Common myeloid progenitor, CD34-positive (primary cell): ENCODE measurements around the gene ZBTB38. TPM values are rescaled to one million over a fixed set of nuclear protein-coding genes. Genes with fewer than 3 reads are reported as not detected.

Source experiments
- CTCF ChIA-PET: fragments of 350-600 bp; sonication (Branson Sonifier 250); formaldehyde crosslinking; loops from one replicate; lab custom pipeline; 2021; ENCODE audit warnings: antibody characterized with exemption; lab: Charles Lee
- POLR2A ChIA-PET: fragments of 350-600 bp; sonication (Branson Sonifier 250); formaldehyde crosslinking; loops from one replicate; lab custom pipeline; 2021; ENCODE audit warnings: antibody characterized with exemption; lab: Charles Lee
- DNase-seq, 3 donors: peaks; one replicate each; pipeline versions ENCODE4 v3.0.0 to v3.0.0-alpha.2; 2013
- H3K27ac ChIP-seq, 2 experiments: 1 replicate in 1 of 2; 2 replicates in 1 of 2; pipeline ENCODE4 v1.7.0; 2013; ENCODE audit warnings: inconsistent platforms in 2 of 2, low read length in 2 of 2, mild to moderate bottlenecking in 2 of 2, low read depth in 1 of 2, moderate library complexity in 1 of 2; ENCODE audit not compliant: severe bottlenecking in 2 of 2, insufficient read depth in 1 of 2, poor library complexity in 1 of 2
- H3K27me3 ChIP-seq, 5 experiments: replicated peaks in 2 of 5; 1 replicate in 3 of 5; 2 replicates in 2 of 5; pipeline versions ENCODE4 v1.6.1 to v1.7.0; 2013; ENCODE audit warnings: low read length in 4 of 5, mild to moderate bottlenecking in 2 of 5, moderate library complexity in 2 of 5, inconsistent platforms in 1 of 5; ENCODE audit not compliant: insufficient read depth in 5 of 5, control insufficient read depth in 4 of 5
- H3K36me3 ChIP-seq, 4 experiments: 1 replicate in 2 of 4; 2 replicates in 2 of 4; pipeline versions ENCODE4 v1.6.1 to v1.7.0; 2013; ENCODE audit warnings: low read length in 3 of 4, control low read depth in 1 of 4, mild to moderate bottlenecking in 1 of 4; ENCODE audit not compliant: control insufficient read depth in 4 of 4, insufficient read depth in 4 of 4
- H3K4me1 ChIP-seq, 4 experiments: 1 replicate in 3 of 4; 2 replicates in 1 of 4; pipeline versions ENCODE4 v1.6.1 to v1.7.1; 2013; ENCODE audit warnings: low read length in 3 of 4, mild to moderate bottlenecking in 3 of 4, control low read depth in 1 of 4, inconsistent platforms in 1 of 4, moderate library complexity in 1 of 4; ENCODE audit not compliant: control insufficient read depth in 4 of 4, insufficient read depth in 4 of 4; ENCODE audit errors: control extremely low read depth in 1 of 4
- H3K4me3 ChIP-seq, 7 experiments: 1 replicate in 4 of 7; 2 replicates in 3 of 7; pipeline versions ENCODE4 v1.5.1 to v1.7.0; 2013; ENCODE audit warnings: mild to moderate bottlenecking in 7 of 7, low read length in 6 of 7, moderate library complexity in 6 of 7, inconsistent platforms in 2 of 7, low read depth in 2 of 7, control low read depth in 1 of 7; ENCODE audit not compliant: insufficient read depth in 4 of 7, control insufficient read depth in 1 of 7; ENCODE audit errors: extremely low read depth in 1 of 7
- H3K9me3 ChIP-seq, 5 experiments: 1 replicate in 4 of 5; 2 replicates in 1 of 5; pipeline versions ENCODE4 v1.6.1 to v1.7.1; 2013; ENCODE audit warnings: low read length in 4 of 5, mild to moderate bottlenecking in 2 of 5, inconsistent platforms in 1 of 5, low read depth in 1 of 5, moderate library complexity in 1 of 5; ENCODE audit not compliant: control insufficient read depth in 4 of 5, insufficient read depth in 2 of 5; ENCODE audit errors: control extremely low read depth in 1 of 5
- WGBS: methylation state at CpG from one replicate; pipeline ENCODE4 v1.1.5; 2013; ENCODE audit not compliant: insufficient coverage; 5-methylcytosine and 5-hydroxymethylcytosine counted together
- polyA plus RNA-seq: library from polyadenylated mRNA; unstranded; fragments of 120-200 nt; gene quantifications from one replicate; pipeline ENCODE4 v1.2.1, GENCODE V29; 2013

Gene ZBTB38, protein sequence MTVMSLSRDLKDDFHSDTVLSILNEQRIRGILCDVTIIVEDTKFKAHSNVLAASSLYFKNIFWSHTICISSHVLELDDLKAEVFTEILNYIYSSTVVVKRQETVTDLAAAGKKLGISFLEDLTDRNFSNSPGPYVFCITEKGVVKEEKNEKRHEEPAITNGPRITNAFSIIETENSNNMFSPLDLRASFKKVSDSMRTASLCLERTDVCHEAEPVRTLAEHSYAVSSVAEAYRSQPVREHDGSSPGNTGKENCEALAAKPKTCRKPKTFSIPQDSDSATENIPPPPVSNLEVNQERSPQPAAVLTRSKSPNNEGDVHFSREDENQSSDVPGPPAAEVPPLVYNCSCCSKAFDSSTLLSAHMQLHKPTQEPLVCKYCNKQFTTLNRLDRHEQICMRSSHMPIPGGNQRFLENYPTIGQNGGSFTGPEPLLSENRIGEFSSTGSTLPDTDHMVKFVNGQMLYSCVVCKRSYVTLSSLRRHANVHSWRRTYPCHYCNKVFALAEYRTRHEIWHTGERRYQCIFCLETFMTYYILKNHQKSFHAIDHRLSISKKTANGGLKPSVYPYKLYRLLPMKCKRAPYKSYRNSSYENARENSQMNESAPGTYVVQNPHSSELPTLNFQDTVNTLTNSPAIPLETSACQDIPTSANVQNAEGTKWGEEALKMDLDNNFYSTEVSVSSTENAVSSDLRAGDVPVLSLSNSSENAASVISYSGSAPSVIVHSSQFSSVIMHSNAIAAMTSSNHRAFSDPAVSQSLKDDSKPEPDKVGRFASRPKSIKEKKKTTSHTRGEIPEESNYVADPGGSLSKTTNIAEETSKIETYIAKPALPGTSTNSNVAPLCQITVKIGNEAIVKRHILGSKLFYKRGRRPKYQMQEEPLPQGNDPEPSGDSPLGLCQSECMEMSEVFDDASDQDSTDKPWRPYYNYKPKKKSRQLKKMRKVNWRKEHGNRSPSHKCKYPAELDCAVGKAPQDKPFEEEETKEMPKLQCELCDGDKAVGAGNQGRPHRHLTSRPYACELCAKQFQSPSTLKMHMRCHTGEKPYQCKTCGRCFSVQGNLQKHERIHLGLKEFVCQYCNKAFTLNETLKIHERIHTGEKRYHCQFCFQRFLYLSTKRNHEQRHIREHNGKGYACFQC (N-terminal part only)
- polyA plus RNA-seq = 15.3 TPM

DNA sequence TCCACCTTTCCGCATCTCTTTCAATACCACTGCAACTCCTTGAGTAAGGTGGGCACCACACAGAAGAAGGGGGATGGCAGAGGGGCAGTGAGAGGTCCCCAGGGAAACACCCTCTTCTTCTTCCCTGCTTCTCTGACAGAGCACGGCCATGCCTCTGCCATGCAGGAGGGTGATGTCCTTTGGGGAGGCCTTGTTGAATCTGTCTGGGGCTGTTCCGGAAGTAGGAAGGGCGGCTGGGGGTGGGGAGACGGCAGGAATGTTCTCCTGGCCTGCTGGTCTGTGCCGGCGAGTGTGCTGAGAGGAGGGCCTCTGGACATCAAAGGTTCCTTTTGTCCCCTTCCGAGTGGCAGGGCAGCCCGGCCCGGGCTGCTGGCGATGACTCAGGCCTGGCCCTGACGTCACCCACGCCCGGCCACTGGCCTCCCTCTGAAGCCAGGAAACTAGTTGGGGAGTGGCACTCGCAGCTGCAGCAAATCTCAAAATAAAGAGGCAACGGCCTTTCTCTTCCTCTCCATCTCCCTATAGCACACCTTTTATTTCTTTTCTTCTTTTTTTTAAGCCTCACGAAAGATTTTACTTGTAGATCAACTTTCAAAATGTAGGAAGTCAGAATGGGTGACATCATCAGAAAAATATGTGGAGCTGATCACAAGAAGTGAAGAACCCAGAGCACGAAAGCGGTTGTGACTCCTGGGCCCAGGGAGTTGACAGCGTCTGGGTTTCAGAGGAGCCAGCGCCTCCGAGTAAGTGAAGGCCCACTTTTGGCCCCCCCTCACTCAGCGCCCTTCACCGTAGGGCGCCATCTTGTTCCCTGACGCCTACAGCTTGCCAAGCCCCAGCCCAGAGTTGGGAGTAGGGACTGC lies at the start of gene ZBTB38:
TSS of gene ZBTB38 (plus strand) at position 443 of the 863 bp plus-strand sequence. CDS start 73,885 bp downstream, outside the sequence.
- Histone ChIP-seq H3K36me3 (no peaks in the 10 kb centered on the region), H3K4me3 (peak within 1 kb of the TSS in 2 of 7 experiments; percentile 6 to 44), H3K27me3 (no peaks in the 10 kb centered on the region), H3K27ac (peak within 1 kb of the TSS in 1 of 2 experiments; percentile 64), H3K9me3 (peaks cover 0 to 4% (median 0%) of the 10 kb centered on the region in 5 experiments), H3K4me1 (peaks cover 0 to 18% (median 8%) of the 10 kb centered on the region in 4 experiments)
- DNase-seq = peak in 2 of 3 donors; percentile 31 to 46
- 69% methylated on average over 20 of the region's 26 CpGs for WGBS
- ChIA-PET CTCF (interaction anchor here (1.0 to 2.0 kb wide), 3 partner anchors 17 to 73 kb away, joined by 3 to 18 read pairs (median 3); no protein-coding TSS in a partner anchor), POLR2A (no interaction called here)

DNA sequence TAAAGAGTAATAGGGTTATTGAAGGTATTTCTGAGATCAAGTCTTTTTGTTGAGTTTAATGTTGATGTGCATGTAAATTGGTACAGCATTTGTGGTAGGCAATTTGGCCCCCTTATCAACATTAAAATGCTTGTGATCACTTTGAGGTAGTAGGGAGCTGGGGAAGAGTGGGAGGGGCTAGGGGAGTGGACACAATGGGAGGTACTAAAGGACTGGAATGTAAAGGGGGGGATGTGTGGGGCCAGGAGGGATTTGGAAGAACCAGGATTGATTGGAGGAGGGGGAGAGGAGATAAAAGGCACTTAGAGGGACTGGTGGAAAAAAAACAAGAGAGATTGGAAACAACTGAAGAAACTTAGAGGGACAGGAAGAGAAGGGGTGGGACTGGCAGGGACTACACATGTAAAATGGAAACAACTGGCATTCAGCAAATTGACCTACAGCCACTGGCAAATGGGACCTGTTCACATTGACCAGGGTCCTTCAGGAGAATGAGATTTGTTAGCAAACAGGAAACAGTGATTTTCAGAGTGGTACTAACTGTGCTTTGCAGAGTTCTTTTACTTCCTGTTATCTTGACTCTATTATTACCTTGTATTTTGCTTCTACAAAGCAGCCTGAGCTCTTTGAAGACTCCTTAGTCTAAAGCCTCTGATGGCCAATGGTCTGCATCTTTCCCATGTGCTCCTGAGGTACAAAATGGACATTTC lies 47.8 kb upstream of the ZBTB38 start:
- no peaks in the 10 kb centered on the region for H3K9me3 ChIP-seq
- H3K4me3 ChIP-seq = no peak overlapping the region
- ChIA-PET CTCF (no interaction called here), POLR2A (no interaction called here)
- H3K27me3 ChIP-seq = no peaks in the 10 kb centered on the region
- H3K27ac ChIP-seq = no peak overlapping the region
- no peak for DNase-seq
- no peaks in the 10 kb centered on the region for H3K36me3 ChIP-seq
- peaks cover 0 to 10% (median 1%) of the 10 kb centered on the region in 4 experiments for H3K4me1 ChIP-seq

DNA sequence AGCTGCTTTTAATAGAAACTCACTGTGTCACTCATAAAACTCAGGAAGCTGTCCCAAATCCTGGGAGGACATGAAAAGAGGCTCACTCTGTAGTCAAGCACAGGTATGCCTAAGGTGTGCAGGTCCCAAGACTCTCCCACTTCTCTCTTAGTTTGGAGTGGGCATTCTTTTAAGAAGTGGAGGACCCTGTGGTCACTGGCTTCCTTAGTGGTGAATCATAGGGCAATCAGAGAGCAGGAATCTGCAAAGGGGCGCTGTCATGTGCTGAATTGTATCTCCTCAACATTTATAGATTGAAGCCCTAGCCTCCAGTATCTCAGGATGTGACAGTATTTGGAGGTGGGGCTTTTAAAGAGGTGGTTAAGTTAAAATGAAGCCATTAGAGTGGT lies 47.2 kb upstream of the ZBTB38 start:
- 100% methylated on average over 1 of the region's 1 CpG for WGBS
- Histone ChIP-seq H3K9me3 (no peaks in the 10 kb centered on the region), H3K36me3 (no peaks in the 10 kb centered on the region), H3K4me3 (no peak overlapping the region), H3K4me1 (peaks cover 0 to 11% (median 1%) of the 10 kb centered on the region in 4 experiments), H3K27ac (no peak overlapping the region), H3K27me3 (no peaks in the 10 kb centered on the region)
- ChIA-PET CTCF (no interaction called here), POLR2A (no interaction called here)
- peak in 1 of 3 donors; percentile 15 for DNase-seq

DNA sequence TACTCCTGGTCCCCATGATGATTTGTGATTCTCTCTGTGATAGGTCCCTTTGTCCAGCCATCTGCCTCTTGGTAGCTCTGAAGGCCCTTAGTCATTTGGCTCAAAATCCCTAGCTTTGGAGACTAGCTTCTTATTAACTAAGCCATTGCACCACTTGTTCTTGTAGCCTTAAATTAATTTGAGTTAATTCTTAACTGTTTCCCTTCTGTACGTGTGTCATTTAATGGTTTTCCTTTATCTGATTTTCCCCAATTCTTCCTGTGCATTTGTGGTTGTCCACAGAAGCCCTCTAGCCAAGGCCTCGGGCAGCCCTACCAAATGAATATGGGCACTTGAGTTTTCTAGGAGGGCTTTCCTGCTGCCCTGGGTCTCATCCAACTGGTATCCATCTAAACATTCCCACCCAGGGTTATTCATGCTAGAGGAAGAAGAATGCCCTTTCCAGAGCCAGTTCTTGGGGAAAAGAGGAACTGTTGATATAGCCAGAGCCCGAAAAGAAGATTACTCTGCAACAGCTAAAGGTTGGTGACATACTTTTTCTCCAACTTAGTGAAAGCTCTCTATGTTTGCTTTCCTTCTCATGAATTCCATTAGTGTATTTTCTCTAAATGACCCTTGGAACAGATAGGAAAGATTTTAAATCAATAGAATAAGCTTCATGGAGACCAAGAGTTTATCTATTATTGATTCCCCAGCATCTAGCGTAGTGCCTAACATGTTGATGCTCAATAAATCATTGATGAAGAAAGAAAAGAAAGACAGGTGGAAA lies 44.2 kb upstream of the ZBTB38 start:
- Histone ChIP-seq H3K4me3 (no peak overlapping the region), H3K4me1 (peaks cover 0 to 13% (median 2%) of the 10 kb centered on the region in 4 experiments), H3K27ac (no peak overlapping the region), H3K36me3 (no peaks in the 10 kb centered on the region), H3K9me3 (no peaks in the 10 kb centered on the region), H3K27me3 (no peaks in the 10 kb centered on the region)
- ChIA-PET CTCF (interaction anchor here (0.9 to 1.8 kb wide), 10 partner anchors 10 to 135 kb away, joined by 3 to 8 read pairs (median 4); no protein-coding TSS in a partner anchor), POLR2A (interaction anchor here (0.7 kb wide), 1 partner anchor 24 kb away, joined by 3 read pairs; no protein-coding TSS in a partner anchor)
- 100% methylated on average over 1 of the region's 4 CpGs for WGBS
- no peak for DNase-seq

DNA sequence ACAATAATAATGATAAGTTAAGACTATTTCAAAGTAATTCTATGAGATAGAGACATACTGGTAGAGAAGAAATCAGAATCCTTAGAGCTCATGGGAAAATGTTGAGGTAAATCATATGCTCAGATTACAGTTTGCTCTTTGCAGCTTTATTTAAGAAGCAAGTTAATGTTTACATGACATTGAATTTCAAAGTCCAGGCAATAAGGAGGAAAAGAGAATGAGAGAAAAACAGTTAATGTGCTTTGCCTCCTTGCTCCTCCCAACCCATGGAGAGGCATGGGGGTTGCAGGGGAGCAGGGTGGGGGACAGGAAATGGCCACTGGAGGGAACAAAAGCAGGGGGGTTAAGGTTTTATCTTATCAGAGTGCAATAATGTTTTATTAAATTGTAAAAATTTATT lies 42.2 kb upstream of the ZBTB38 start:
- Histone ChIP-seq H3K27ac (no peak overlapping the region), H3K27me3 (no peaks in the 10 kb centered on the region), H3K4me1 (peaks cover 0 to 13% (median under 1%) of the 10 kb centered on the region in 4 experiments), H3K4me3 (no peak overlapping the region), H3K9me3 (no peaks in the 10 kb centered on the region), H3K36me3 (no peaks in the 10 kb centered on the region)
- ChIA-PET POLR2A (no interaction called here), CTCF (interaction anchor here (0.6 to 1.8 kb wide), 3 partner anchors 20 to 35 kb away, joined by 3 to 5 read pairs (median 3); no protein-coding TSS in a partner anchor)
- no peak for DNase-seq
